AML-193 (cell line): ENCODE measurements around the gene NAPG.
"Not testable (repeated sequence)": the region's sequence is repeated elsewhere in the genome, so short reads cannot be mapped to it uniquely, and the experiment has no call there.

Experiments used
- DNase-seq, 2 experiments: peaks; one replicate each; lab custom pipeline; 2025; lab: John Stamatoyannopoulos, UW

The NAPG gene

DNA sequence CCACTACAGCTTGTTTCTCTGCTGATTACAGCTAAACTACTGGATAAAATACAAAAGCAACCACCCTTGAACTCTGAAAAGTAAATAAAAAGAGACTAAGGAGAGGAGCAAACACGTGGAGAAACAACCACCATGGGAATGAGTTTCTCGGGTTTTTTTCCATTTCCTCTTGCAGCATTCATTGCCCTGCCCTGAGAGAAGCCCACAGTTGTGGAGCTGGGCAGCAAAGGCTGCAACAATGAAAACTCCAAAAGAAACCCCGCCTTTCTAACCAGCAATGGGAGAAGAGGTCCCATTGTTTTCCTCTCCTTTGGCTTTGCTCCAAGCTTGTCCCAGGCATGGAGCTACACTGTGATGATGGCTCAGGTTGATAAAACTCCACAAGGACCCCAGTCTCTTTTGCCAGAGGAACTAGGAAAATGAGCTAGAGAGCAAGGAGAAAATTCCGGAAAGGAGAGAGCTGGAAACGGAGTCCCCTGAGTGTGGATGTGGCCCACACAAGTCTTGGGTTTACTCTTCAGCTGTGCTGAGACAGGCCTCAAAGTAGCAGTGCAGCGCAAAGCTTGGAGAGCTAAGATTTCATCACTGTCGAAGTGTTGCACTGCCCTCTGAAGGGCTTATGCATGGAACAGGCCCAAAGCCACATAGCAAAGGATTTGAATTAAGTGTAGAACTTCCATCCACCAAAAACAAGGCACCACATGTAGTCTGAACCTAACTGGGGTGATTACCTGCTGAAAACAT is 20.9 kb downstream of the NAPG start:
- no peak for DNase-seq

DNA sequence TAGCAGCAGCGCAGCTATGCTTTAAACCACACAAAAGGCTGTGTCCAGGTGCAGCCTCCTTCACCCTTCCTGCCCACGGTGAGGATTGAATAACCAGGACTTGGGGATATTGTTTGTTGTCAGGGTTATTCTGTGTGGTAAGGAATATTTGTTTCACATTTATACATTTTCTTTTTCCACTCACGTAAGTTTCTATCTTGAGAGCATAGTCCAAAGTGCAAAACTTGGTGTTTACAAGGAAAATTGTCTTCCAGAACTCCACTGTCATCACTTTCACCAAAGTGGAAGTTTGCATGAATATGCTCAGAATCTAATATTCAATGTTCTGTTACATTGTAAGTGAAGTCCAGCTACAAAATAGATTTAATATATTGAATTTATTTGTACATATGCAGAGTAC is 26.4 kb downstream of the NAPG start:
- no peak for DNase-seq

DNA sequence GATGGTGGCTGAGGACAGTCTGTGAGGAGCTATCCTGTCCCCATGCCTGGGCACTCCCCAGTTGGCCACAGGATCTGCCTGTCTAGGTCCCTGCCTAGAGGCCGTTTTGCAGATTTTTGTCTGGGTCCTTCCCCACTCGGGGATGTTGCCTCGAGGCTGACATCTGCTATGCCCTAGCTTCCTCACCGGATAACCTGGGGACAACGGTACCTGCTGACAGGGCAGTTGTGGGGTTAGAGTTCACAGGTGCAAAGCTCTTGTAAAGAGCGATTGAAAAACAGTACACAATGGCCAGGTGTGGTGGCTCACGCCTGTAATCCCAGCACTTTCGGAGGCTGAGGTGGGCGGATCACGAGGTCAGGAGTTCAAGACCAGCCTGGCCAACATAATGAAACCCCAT is 30.4 kb downstream of the NAPG start:
- not testable (repeated sequence) for DNase-seq

DNA sequence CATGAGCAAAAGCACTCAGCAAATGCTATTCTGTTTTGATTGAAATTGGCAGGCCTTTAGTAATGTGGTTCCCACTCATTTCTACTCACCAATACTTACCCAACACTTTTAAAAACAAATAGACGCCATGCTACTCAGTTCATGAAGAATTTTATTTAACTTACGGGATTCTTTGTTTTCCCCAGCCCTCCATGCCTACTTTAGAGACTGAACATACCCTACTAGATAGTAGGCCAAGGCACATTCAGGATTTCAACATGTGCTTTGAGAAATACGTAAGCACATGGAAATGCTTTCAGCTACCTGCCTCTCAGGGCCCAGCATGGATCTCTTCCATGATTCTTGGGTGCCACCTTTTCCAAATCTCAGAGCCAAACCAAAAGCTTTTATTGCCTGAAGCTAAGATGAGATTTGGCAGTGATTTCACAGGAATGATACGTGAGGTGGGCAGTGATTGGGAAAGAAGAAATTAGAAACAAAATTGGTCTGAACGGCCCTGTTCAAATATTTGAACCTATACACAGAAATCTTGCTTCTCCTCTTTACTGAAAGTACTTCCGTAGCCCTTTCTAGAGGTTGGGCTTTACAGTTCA is 31.4 kb downstream of the NAPG start:
- no peak for DNase-seq

DNA sequence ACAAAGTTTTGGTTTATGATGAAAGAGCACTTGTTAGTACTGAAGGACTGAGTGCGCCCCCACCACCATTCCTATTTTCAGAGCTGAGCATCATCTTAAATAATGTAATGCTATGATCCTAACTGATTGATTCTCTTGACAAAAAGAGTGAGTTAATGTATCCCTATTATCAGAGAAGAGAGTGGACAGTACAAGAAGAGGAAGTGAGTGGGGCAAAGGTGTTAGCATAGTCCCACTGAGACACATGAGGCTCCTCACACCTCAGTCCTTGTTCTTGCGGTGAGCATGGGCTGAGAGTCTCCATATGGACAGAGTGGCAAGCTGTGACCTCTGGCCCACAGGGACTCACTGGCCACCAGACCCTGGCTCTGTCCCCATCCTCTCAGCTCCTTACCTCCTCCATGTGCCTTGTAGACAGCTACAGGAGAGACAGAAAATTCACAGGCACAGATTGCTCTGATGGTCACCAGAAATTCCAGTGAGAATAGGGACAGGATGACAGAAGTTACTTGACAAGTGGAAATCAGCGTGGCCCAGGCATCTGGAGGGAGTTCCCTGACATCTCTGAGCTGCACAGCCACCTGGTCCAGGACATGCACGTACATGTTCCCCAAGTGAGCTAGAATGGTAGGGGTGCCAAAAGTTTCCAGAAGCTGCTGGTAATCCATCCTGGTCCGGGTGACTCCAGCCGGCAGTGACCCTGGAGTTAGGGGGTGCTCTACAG is 32.6 kb downstream of the NAPG start:
- no peak for DNase-seq

DNA sequence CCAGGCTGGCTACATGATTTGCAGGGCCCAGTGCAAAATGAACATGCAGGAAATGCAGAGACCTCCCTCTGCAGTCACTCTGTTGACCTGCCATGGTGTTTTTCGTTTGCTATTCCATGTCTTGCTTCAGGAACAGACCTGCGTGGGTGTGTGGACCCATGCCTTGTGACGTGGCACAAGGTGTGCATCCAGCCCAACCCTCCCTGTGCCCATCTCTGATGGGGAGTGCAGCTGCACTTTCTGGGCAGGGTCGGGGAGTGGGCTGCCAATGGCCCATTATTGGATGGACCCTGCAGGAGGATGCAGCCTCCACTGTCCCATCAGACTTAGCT is 33.1 kb downstream of the NAPG start:
- no peak for DNase-seq

DNA sequence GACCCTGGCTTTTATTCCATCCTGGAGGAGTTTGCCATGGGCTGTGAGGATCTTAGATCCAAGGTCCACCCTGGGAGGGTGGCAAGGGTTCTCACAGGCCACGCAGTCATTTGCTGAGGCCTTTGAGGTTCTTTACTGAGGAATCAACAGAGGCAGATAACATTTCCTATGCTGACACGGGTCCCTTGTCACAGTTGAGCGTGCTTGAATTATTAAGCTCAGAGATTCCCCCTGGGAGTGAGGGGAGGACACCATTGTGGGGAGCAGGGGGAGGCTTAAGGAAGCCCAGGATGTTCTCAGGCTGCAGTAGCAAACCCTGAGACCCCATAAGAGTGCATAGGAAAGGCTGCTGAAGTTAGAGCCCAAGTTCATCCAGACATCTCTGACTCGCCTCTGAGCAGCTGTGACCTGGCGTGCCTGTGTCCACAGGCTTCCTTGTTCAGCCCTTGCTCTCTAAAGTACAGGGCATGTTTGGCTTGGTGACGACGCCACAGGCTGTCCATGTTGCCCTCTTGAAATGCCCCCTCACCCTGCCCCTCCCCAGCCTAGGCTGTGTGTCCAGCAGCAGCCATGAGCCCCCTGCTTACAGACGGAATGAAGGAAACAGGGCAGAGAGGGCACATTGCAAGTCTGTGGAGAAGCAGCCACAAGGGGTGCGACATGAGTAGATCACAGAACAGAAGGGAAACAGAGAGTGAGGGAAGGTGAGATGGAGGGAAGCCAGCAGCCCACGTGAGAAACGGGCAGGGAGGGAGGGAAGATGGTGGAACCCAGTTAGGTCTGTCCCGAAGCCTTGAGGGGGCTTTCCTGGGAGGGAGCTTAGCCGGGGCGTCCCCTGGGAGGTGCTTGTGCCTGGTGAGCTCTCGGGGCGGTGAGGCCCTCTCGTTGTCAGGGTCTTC is 34.0 kb downstream of the NAPG start:
- no peak for DNase-seq

DNA sequence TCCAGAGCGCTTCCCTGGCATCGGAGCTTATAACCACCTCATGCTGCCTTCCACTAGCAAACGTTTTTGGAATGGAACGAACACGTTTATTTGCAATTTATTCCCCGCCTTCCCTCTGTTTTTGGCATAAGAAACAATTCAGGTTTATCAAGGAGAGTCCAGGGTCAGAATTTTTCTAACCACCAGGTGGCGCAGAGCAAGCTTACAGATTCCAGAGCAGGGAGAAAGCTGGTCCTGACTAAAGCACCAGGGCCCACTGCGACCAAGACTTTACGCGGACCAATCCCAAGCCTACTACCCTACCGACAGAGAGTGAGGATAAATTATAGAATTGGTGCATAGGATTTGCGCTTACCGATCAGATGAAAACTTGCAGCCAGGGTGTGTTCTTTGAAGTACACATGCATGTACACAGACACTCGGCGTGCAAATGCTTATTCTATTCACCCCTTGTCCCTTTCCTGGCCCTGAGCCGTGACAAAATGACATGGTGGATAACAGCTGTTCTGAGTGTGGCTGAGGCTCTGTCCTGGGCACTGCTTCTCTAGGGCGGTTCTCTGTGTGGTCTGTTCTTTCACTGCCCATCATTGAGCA is 34.7 kb downstream of the NAPG start:
- DNase-seq: peak; percentile 58 to 59

DNA sequence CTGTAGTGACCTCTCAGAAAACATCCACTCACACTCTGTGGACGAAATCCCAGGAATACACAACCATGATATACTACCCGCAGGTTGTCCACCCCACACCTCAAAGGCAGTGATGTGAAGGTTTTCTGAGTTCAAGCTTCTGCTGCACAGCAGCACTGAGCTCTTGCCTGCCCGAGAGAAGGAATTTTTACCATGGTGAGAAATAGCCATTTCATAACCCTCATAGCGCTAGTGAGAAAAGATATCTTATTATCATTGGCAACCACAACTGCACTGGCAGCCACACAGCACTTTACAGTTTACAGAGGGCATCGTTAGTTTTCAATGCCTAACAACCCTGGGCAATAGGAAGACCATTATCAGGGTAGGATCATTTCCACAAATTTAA is 36.9 kb downstream of the NAPG start:
- no peak for DNase-seq

DNA sequence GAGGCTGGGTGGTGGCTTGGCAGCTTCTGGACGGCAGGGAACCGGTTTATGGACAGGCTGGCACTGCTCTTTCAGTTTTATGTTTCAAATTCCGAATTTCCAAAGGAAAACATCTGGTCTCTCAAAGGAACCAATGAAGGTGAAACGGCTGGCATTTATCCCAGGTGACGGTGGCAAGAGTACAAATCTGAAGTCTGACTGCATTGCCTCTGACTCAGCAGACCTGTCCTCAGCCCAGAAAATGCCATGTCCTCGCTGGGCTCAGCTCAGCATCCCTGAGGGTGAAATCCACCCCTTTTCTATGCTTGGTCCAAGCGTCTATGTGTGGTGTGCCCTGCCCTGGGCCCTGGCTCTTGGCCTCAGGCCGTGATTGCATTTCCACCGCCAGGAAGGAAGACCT is 38.1 kb downstream of the NAPG start:
- no peak for DNase-seq

DNA sequence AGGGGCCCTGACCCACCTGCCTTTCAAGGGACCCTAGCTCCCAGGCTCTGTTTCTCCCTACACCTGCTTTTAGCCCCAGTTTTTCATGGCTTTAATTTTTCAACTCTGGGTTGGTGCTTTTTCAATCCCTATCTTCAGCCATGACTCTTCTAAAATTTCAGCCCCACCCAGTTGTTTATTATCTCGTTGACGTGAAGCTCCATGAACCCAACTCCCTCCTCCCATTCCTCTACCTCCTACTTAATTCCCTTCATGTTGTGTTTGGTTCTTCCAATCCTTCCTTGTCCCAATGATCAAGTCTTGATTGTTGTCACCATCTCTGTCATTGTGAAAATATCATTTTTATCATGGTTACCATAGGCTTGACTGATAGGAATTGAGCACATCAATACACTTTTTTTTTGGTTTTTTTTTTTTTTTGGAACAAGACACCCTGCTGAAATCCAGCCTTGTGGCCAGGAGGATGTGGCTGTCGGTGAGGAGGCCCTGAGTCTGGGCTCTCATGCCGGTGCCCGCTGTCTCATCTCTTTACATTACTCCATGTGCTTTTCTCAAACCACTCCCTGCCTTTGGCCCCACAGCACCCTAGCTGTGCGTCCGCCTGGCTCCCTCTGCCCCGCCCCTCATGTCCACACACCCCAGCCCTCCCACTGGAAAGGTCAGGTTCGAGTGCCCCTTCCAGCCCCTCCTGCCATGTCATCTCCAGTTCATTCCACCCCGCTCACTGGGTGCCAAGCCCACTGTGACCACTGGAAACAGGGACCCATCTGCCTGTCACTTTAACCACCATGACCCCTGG is 39.3 kb downstream of the NAPG start:
- no peak for DNase-seq

DNA sequence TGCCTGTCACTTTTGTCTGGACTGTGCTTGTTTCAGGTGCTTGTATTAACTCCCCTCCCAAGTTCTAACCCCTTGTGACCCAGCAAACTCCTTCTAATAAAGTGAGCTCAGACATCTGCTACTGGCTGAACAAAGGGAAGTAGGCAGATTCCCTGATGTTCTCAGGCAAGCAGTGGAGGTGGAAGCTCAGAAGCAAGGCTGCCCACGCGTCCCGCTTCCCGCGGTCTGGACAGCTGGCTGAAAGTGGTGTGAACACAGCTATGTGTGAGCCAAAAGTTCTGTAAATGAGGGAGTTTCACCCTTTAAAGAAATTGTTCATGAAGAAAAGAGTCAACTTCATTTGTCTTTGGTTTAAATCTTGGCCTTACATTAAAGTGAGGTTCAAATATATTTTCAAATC is 40.0 kb downstream of the NAPG start:
- DNase-seq: no peak

DNA sequence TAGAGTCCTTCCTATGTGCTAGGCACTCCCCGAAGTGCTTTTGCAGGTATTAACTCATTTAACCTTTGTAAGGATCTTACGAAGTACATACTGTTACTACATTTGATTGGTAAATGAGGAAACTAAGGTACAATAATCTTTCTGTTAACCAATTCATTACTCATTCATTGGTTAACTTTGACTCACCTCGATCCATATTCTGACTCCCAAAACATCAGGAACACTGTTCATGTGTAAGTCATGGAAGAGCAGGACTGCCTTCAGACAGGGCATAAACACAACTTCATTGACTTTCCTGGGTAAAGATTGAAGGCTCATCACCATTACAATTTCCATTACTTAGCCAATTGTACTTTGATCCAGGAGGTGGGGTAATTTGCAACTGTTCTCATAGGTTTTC is 40.6 kb downstream of the NAPG start:
- no peak for DNase-seq

DNA sequence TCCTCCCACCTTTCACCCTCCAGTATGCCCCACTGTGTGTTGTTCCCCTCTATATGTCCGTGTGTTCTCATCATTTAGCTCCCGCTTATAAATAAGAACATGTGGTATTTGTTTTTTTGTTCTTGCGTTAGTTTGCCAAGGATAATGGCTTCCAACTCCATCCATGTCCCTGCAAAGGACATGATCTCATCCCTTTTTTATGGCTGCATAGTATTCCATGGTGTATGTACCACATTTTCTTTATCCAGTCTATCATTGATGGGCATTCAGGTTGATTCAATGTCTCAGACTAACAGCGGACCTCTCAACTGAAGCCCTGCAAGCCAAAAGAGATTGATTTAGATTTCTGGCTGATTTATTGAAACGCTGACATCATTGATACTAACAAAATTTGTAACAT is 44.1 kb downstream of the NAPG start:
- DNase-seq: not testable (repeated sequence)

DNA sequence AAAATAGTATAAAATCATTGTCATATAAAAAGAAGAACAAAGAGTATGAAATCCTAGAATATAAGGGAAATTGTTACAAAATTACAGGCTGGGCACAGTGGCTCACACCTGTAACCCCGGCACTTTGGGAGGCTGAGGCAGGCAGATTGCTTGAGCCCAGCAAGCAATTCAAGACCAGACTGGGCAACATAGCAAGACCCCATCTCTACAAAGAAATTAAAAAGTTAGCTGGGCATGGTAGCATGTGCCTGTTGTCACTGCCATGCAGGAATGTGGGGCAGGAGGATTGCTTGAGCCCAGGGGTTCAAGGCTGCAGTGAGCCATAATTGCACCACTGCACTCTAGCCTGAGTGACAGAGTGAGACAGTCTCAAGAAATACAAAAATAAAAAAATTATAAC is 44.8 kb downstream of the NAPG start:
- DNase-seq: no peak

DNA sequence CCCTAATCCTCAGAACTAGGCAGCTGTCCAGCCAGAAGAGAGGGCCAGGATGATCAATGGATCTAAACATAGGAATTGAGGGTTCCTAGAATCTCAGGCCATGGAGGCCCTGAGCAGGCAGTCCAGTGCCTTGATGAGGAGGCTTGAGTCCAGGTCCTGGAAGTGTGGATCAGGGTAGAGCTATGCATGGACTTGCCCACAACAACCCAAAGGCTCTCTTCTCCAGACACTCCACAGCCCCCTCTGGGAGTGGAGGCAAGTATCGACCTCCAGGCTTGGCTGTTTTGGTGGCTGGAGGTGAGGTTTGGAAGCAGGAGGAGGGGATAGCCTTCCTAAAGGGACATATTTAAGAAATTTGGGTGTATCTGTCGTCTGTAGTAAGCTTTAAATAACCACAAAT is 45.7 kb downstream of the NAPG start:
- DNase-seq: no peak

DNA sequence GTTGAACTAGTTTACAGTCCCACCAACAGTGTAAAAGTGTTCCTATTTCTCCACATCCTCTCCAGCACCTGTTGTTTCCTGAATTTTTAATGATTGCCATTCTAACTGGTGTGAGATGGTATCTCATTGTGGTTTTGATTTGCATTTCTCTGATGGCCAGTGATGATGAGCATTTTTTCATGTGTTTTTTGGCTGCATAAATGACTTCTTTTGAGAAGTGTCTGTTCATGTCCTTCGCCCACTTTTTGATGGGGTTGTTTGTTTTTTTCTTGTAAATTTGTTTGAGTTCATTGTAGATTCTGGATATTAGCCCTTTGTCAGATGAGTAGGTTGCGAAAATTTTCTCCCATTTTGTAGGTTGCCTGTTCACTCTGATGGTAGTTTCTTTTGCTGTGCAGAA is 47.4 kb downstream of the NAPG start:
- DNase-seq: not testable (repeated sequence)

DNA sequence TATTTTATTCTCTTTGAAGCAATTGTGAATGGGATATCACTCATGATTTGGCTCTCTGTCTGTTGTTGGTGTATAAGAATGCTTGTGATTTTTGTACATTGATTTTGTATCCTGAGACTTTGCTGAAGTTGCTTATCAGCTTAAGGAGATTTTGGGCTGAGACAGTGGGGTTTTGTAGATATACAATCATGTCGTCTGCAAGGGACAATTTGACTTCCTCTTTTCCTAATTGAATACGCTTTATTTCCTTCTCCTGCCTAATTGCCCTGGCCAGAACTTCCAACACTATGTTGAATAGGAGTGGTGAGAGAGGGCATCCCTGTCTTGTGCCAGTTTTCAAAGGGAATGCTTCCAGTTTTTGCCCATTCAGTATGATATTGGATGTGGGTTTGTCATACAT is 48.6 kb downstream of the NAPG start:
- DNase-seq: not testable (repeated sequence)

DNA sequence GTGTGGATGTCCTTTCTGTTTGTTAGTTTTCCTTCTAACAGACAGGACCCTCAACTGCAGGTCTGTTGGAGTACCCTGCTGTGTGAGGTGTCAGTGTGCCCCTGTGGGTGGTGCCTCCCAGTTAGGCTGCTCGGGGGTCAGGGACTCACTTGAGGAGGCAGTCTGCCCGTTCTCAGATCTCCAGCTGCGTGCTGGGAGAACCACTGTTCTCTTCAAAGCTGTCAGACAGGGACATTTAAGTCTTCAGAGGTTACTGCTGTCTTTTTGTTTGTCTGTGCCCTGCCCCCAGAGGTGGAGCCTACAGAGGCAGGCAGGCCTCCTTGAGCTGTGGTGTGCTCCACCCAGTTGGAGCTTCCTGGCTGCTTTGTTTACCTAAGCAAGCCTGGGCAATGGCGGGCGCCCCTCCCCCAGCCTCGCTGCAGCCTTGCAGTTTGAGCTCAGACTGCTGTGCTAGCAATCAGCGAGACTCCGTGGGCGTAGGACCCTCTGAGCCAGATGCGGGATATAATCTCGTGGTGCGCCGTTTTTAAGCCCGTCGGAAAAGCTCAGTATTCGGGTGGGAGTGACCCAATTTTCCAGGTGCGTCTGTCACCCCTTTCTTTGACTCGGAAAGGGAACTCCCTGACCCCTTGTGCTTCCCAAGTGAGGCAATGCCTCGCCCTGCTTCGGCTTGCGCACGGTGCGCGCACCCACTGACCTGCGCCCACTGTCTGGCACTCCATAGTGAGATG is 52.2 kb downstream of the NAPG start:
- DNase-seq: not testable (repeated sequence)

DNA sequence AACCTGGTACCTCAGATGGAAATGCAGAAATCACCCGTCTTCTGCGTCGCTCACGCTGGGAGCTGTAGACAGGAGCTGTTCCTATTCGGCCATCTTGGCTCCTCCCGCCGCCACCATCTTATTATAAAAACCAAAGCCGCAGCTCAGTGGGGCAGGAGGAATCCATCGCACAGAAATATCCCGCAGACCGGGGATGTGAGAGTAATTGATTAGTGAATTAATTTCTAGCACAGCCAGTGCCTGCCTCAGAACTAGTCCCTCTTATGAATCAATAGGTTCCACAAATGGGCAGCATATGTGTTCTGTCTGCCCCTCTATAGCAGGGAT is 52.7 kb downstream of the NAPG start:
- not testable (repeated sequence) for DNase-seq
